NCI-H187 (cell line): Measurements from ENCODE around the gene EPHA10.

Source experiments
- DNase-seq, 2 experiments: peaks; one replicate each; lab custom pipeline; 2025; lab: John Stamatoyannopoulos, UW

EPHA10 gene

DNA sequence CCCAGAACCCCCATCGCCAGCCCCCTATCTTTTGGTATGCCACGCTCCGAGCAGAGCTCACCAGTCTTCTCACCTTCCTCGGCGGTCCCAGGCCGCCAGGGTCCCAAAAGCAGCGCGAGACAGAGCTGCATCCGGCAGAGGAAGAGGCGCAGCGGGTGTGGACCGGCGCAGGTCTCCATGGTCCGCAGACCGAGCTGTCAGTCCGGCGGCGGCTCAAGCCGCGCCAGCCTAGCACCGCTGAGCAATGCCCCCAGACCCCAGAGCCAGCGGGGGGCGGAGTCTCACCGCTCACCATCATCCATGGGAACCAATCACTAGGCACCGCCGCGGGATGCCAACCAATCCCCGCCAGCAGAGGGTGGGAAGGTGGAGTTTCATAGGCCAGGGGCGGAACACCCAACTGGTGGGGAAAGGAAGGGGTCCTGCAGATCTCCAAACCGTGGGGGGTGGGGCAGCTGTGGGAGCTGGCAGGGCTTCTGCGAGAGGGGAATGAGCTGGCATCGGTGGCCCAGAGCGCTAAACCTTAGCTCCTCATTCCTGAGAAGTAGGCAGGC lies at the start of gene EPHA10:
TSS of gene EPHA10 (minus strand) at position 233 of the 554 bp plus-strand sequence. CDS start at position 179, 54 bp downstream.
- peak in 1 of 2 experiments; percentile 29 for DNase-seq

DNA sequence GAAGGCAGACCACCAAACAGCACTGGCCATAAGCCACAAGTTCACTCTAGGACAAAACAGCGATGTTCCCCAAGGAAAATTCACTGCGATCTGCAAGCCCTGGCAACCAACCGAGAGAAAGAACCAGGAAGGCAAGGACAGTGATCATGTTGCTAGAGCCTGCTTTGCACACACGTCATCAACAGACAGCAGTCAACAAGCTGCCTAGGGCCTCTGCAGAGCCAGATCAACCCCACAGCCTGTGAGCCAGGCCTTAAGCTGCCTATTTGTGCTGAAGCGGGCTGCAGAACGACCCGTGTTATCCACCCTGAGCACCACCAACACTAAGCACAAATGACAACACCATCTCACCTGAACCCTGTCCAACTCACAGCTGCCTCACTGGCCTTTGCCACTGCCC lies 49.3 kb upstream of the EPHA10 start:
- DNase-seq, result no peak

DNA sequence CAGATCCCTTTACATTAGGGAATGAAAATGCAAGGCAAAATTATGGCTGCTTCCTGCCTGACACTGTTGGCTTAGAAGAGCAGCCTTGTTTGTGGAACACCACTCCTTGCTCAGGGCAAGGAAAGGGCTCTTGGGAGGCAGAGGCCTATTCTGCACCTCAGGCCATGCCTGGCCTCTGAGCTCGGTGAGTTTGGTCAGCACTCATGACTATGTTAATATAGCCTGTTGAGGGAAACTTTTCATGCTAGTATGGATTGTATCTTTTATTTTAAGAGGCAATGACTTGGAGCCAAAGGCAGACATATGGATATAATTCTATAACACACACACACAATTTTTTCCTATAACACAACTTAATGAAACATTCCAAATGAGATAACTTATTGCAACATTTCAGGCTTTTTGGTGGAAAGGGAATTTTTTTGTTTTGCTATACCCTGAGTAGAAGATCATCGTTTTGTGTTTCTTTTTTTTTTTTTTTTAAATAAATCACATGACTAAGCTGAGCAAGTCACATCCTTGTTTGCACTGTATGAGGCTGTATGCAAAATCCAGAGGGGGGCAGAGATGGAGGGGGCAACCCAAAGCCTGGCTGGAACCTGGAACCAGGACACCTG lies 48.7 kb upstream of the EPHA10 start:
- no peak for DNase-seq

DNA sequence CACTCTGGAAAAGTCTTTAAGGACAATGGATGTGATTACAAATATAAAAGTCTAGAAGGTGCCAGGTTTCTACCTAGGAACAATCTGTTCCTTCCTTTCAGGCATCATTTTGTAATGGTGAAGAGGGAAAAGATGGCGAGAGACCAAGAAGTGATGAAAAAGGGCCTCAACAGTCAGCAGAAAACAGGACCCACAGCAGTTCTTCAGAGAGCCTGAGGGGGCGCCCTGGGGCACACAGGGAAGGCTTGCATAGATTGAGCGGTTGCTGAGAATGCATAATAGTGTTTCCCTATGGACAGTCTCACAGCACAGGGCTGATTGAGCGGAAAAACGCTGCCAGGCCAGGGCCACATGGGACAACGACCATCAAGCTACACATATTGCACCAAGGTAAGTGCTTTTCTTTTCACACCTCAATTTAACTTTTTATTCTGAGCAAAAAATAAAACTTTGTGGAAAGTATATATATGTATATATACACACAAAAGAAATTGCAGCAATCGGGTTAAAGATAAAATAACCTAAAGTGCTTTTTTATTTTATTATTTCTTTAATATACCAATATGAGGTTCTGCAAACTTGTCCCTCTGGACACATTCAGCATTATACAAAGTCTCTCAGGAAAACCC lies 46.2 kb upstream of the EPHA10 start:
- peak; percentile 7 to 13 for DNase-seq

DNA sequence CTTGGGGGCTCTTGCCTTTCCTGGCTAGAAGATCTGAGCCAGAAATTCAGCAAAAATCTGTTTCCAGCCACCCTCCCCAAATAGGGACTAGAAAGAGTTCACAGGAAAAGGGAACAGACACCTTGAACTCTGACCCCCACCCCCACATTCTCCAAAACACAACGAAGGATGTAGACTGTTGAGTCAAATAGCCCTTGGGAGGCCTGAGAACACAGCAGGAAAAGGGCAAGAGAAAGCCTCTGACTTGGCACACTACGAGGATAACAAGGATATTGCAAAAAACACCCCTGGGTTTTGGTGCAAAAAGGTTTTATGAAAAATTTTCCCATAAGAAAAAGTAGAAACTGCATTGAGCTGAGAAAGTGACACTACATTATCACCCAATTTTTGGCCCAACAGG lies 45.0 kb upstream of the EPHA10 start:
- no peak for DNase-seq

DNA sequence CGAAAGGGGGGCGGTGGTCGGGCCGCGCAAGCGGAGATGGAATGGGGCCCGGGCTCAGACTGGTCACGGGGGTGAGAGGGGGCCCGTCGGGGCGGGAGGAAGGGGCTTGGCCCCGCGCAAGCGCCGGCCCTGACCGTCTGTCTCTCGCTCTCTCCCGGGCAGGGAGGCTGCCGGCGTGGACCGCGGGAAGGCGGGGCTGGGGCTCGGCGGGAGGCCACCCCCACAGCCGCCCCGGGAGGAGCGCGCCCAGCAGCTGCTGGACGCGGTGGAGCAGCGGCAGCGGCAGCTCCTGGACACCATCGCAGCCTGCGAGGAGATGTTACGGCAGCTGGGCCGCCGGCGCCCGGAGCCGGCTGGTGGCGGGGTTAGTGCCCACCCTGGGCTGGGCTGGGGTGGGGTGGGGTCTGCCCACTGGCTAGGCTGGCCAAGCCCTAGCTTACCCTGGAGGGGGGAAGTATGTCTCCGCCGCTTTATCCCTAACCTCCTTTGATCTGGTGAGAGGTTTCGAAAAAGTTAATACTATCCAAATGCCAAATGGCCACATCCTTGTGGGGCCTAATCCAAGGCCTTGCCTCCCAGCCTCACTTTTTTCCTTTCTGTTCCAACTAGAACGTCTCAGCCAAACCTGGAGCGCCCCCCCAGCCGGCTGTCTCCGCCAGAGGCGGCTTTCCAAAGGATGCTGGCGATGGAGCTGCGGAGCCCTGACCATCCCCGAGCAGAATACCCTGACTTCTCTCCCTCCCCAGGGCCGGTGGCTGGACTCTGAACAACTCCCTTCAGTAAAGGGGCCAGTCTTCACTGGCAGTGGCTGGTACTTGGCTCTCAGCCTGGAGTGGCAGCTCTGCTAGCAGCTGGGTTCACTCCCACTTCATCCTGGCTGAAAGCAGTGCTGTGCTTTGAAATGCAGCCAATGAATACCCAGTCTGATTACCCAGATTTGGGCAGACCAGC lies 43.7 kb upstream of the EPHA10 start:
- peak; percentile 41 to 47 for DNase-seq

DNA sequence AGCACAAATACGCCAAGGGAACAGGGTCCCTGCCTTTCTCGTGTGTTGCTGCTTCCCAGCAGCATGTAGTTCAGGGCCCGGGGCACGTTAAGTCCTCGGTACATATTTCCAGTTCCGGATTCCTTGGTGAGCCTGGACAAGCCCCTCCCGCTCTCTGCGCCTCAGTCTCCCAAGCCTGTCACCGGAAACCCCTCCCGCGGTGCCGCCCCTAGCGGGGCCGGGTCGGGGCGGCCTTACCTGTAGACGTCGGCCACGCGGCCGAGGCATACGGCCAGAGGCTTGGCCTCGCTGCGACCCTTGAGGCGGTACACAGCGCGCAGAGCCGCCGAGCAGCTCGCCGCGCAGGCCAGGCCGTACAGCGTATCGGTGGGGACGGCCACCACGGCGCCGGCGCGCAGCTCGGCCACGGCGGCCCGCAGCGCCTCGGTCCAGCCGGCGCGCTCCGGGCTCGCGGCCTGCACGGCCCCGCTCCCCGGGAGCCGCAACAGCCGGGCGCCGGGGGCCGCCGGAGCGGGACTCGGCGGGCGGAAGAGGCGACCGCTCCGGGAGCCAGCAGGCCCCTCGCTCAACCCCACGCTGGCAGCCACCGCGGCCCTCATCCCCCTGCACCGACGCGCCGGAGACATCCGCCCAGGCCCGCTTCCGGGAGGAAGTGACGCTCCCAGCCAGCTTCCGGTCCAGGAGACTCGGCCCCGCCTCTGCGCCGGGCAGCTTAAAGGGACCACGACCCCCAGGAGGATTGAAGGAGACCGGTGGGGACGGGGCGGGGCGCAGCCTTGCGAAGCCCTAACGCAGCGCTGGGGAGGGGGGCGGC lies 42.8 kb upstream of the EPHA10 start, which contains the start of the genes C1orf122 and YRDC:
TSS of gene C1orf122 (plus strand) at position 236 of the 814 bp plus-strand sequence. CDS start 615 bp downstream, outside the sequence.
TSS of gene YRDC (minus strand) at position 654 of the 814 bp plus-strand sequence. CDS start at position 626, 28 bp downstream.
- DNase-seq, result peak; percentile 60 to 91

DNA sequence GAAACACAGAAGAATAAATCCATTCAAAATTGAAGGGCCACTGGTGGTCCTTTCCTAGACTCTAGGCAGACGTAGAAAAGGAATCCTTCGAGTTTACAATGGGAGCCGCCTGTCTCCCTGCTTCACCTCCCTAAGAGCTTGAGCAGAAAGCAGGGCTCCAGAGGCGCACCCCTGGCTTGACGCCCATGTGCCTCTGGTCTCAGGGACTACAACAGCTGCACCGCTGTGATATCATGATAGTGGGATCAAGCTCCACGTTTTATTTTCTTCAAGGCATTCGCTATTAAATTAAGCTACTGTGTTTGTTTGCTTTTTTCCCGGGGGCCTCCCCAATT lies 42.3 kb upstream of the EPHA10 start:
- DNase-seq, result no peak

DNA sequence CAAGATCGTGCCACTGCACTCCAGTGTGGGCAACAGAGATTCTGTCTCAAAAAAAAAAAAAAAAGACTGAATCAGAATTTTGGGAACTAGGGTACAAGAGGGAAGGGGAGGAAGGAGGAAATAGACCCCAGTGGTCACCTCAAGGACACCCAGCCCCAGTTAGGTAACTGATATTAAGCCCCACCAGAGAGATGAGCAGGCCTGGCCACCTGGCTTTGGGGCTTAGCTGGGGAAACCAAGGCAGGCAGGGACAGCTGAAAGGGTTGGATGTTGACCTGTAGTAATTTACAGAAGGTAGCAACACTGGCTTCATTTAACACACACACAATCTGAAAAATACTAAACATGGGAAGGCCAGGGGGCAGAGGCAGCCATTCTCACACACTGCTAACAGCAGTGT lies 37.5 kb upstream of the EPHA10 start:
- DNase-seq, result no peak

DNA sequence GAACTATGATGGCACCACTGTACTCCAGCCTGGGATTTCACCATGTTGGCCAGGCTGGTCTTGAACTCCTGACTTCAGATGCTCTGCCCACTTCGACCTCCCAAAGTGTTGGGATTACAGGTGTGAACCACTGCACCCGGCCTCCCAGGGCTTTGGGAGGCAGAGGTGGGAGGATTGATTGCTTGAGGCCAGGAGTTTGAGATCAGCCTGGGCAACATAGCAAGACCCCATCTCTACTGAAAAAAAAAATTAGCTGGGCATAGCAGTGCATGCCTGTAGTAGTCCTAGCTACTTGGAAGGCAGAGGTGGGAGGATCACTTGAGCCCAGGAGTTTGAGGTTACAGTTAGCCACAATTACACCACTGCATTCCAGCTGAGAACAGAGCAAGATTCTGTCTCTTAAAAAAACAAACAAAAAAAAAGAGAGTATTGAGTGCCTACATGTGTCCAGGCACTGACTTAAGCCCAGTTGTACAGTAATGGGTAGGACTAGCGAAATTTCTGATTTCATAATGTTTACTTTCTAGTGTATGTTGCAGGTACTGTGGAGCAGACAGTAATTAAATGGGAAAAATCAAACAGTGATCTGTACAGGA lies 32.9 kb upstream of the EPHA10 start:
- no peak for DNase-seq

DNA sequence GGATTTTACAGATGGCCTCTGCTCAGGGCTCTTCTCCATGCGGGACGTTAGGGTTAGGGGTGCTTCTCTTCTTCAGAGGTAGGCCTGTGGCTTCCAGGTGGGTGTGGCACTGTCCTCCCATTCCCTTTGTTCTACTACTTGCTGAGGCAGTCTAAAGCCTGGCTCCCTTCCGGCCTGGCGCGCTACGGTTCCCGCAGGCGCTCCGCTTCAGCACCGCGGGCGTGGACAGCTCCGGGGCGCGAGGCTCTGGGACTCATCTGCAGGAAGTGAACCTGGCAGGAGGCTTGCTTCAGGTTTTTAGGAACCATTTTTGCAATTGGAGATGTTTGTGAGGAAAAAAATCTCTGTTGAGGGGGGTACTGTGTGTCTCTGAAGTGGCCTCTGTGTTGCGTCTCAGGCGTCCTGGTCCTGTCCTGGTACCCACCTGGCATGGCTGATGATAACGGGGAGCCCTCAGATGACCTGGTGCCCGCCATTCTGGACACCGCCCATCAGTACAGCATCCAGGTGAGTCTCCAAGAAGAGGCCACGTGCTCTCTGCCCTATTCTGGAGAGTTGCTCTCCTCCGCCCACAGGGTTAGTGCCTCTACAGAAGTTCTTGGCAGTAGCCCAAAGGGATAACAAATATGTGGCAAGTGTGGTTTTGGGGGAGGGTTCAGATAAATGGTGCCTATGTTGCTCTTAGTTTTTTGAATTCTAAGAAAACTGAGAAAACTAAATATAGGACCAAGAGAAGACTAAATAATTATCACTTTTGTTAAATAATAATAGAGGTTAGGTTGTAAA lies 30.6 kb upstream of the EPHA10 start:
- no peak for DNase-seq

DNA sequence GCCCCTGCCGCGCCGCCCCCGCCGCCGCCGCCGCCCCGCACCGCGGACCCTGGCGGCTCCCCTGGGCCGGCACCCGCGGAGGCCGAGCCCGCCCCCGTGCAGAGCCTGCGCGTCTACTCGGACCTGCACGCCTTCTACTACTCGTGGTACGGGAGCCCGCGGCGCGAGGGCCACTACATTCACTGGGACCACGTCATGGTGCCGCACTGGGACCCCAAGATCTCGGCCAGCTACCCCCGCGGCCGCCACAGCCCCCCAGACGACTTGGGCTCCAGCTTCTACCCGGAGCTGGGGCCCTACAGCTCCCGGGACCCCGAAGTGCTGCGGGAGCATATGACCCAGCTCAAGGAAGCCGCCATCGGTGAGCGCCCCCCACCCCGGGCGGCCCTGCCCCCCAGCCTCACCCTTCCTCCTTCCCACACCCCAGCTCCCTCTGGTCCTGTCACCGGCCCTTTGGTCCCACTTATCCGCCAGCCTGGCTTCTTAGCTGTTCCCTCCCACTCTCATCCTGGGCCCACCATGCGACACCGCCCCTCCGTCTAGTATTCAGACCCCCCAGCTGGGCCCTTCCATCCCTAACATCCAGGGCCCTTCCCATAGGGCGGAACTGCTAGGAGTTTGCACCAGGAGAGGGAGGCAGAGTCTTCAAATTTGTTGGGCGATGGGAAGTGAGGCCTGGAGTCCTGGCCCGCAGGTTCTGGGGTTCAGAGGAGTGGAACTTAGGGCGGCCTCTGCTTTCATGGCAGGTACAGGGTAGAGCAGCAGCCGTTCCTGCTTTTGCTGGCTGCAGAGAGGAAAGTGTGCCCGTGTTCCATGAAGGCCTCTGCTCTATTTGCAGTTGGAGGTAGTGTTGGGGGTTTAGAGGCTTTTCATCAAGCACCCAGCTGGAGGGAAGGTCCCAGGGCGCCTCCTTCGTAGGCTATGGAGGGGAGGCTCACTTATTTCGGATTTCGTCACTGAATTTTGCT lies 29.7 kb upstream of the EPHA10 start:
- no peak for DNase-seq

DNA sequence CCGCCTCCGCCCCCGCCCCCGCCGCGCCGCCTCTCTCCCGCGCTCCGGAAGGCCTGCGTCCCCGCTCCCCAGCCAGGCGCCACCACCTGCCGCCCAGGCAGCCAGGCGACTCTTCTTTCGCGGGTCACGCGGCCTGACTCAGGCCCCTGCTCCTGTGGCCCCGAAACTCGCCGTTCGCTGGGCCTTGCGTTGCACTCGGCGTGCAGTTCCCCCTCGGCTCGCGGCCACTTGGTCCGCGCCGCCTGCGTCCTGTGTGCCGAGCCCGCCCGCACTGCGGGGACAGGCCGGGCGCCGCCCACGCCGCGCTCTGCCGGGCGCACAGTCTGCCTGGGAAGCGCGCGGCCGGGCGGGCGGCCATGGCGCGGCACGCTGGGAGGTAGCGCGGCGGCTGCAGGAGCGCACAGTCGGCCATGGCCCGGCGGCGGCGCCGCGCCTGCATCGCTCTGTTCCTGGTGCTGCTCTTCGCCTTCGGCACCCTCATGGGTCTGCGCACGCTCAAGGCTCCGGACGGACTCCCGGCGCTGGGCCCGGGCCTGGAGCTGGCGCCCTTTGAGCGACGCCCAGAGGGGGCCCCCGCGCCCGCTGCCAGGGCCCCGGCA lies 29.0 kb upstream of the EPHA10 start, which contains the start of gene MANEAL:
TSS of gene MANEAL (plus strand) at position 75 of the 599 bp plus-strand sequence. CDS start at position 411, 336 bp downstream.
- peak; percentile 20 to 57 for DNase-seq

DNA sequence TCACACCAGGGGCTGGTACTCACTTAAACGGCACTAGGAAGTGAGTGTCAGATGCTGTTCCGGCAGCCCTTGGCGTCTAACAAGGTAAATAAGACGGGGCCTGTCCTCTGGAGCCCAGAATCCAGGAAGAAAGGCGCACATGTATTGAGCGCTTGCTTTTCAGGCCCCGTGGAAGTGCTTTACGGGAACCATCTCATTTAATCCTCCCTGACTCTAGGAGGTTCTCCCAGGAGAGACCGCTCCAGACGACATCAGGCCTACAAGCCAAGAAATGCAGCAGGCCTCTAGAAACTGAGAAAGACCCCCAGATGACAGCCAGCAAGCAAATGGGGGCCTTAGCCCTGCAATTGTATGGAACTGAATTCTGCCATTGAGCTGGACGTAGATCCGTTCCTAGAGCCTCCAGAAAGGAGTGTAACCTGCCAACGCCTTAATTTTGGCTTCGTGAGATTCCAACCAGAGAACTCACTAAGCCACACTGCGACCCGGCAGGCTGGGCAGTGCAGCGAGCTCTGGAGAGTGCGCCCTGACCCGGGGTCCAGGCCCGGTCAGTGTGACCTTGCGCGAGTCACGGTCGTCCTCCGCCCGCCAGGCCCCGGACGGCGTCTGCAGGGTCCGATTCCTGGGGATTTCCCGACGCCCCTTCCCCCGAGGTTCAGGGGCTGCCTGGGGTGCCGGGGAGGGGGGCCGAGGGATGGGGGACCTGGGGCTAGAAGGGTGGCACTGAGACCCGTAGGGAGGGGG lies 28.2 kb upstream of the EPHA10 start:
- DNase-seq, result no peak

DNA sequence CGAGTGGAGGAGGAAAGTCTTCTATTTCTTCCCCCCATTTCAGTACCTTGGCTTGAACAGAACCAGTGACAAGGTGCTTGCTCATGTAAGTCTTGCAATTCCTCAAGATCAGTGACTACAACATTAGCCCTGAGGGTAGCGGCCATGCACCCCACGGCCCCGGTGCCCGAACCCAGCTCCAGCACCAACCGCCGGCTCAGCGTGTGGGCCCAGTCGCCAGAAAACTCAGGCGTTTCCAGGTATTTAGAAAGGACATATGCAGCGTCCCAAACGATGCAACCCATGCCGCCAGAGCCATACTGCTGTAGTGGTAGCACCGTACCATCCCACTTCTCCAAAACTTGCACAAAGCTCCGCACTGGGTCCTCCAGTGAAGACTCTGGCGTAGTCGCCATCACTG lies 17.6 kb upstream of the EPHA10 start:
- no peak for DNase-seq

DNA sequence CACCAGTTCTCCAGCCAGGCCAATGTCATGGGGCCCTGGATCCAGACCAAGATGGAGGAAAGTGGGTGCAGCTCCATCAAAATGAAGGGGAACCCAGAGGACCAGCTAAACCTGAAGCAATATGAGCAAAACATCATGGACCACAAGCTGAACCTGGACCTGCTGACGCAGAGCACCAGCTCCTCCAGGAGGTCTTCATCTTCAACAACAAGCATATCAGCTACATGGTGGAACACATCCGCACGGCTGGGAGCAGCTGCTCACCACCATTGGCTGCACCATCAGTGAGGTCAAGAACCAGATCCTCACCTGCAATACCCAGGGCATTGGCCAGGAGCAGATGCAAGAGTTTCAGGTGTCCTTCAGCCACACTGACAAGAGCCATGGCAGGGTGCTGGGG lies 13.7 kb upstream of the EPHA10 start:
- no peak for DNase-seq

DNA sequence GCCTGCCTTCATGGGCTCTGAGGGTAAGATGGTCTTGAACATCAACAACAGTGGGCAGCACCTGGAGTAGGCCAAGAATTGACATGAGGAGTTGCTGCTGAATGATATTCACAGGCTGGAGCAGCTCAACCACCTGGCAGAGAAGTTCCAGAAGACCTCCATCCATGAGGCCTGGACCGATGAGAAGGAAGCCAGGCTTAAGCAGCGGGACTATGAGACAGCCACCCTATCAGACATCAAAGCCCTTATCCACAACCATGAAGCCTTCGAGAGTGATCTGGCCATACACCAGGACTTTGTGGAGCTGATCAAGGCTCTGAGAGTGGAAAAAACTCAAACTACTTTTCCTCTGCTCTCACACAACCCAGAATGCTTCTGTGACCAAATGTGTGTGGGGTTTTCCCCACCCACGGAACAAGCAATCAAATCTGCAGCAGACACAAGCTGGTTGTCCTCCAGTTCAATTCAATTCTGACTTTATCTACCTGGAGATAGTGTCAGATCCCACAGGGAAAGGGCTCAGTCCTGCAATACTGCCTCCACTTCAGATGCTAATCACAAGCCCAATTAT lies 12.1 kb upstream of the EPHA10 start:
- no peak for DNase-seq
